Stomach (tissue), 4 donors: Measurements from ENCODE around the gene MIPEP.

ENCODE experiments used
- EP300 ChIP-seq: sonication (generic); formaldehyde crosslinking; IDR thresholded peaks from one replicate; pipeline ENCODE4 v1.6.1; 2017; ENCODE audit warnings: antibody characterized with exemption
- POLR2AphosphoS5 ChIP-seq, 3 donors: sonication (generic); formaldehyde crosslinking; IDR thresholded peaks; one replicate each; pipeline ENCODE4 v1.6.1; 2016; ENCODE audit warnings: antibody characterized with exemption in 3 of 3
- TF ChIP-seq, protein P1 (sequence below), 7 experiments: fragments of 450-650 bp in 4 of 7; fragments of 200-600 bp in 3 of 7; sonication (generic) in 3 of 7; IDR thresholded peaks; one replicate each; pipeline ENCODE4 v1.5.1; 2016 to 2019; ENCODE audit warnings: antibody characterized with exemption in 7 of 7, control low read depth in 2 of 7, mild to moderate bottlenecking in 1 of 7

DNA sequence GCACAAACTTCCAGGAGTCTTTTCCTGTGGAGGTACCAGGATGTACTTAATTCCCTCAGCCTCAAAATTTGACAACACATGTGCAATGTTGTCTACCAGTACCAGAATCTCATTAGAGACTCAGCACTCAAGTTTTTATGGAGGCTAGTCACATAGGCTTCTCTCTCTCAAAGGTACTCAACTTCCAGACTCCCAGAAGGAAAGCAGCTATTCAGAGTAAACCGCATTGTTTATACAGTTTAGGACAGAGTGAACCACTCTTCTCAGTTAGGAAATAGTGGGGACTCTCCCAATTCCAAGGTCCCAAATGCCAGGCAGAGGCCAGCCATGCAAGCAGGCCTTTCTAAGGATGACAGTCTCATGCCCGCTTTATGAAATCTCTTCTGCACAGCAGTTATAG is 16.6 kb upstream of the MIPEP start:
- TF ChIP-seq, protein P1, sequence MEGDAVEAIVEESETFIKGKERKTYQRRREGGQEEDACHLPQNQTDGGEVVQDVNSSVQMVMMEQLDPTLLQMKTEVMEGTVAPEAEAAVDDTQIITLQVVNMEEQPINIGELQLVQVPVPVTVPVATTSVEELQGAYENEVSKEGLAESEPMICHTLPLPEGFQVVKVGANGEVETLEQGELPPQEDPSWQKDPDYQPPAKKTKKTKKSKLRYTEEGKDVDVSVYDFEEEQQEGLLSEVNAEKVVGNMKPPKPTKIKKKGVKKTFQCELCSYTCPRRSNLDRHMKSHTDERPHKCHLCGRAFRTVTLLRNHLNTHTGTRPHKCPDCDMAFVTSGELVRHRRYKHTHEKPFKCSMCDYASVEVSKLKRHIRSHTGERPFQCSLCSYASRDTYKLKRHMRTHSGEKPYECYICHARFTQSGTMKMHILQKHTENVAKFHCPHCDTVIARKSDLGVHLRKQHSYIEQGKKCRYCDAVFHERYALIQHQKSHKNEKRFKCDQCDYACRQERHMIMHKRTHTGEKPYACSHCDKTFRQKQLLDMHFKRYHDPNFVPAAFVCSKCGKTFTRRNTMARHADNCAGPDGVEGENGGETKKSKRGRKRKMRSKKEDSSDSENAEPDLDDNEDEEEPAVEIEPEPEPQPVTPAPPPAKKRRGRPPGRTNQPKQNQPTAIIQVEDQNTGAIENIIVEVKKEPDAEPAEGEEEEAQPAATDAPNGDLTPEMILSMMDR (IDR thresholded peaks at IDR 0.05): no peak
- no peak for TF ChIP-seq POLR2AphosphoS5 (IDR thresholded peaks at IDR 0.05)
- no peak for TF ChIP-seq EP300
